Thyroid gland (tissue), 4 donors: ENCODE data around the gene MFGE8.

Experiments used
- POLR2A ChIP-seq, 2 donors: fragments of 450-650 bp; IDR thresholded peaks; one replicate each; pipeline ENCODE4 v1.6.1; 2017; ENCODE audit warnings: antibody characterized with exemption in 2 of 2, mild to moderate bottlenecking in 2 of 2, moderate library complexity in 1 of 2
- TF ChIP-seq, protein P1 (sequence below), 6 experiments: fragments of 200-600 bp in 3 of 6; fragments of 450-650 bp in 3 of 6; sonication (generic) in 3 of 6; IDR thresholded peaks; one replicate each; pipeline ENCODE4 v1.5.1; 2016 to 2019; ENCODE audit warnings: antibody characterized with exemption in 6 of 6, mild to moderate bottlenecking in 2 of 6, inconsistent platforms in 1 of 6, moderate library complexity in 1 of 6

DNA sequence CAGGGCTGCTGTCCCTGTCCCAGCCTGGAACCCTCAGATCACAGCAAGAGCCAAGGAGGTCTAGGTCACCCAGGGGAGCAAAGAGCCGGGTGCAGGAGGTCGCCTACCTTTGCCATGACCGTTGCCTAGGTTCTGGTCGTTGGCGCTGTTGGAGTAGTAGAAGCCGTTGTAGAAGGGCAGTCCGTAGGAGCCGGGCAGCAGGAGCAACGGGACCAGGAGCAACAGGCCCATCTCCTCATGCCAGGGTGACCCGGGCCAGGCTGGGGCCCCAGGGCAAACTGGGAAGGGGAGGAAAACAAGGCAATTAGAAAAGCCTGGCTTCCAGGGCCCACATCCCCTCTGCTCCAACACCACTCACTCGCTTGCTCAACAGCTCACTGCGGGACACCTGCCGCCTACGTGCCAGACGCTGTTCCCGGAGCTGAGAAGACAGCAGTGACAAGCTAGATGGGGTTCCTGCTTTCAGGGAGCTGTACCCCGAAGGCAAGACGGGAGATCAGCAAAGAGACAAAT lies 26.1 kb downstream of the MFGE8 start:
- TF ChIP-seq, protein P1, sequence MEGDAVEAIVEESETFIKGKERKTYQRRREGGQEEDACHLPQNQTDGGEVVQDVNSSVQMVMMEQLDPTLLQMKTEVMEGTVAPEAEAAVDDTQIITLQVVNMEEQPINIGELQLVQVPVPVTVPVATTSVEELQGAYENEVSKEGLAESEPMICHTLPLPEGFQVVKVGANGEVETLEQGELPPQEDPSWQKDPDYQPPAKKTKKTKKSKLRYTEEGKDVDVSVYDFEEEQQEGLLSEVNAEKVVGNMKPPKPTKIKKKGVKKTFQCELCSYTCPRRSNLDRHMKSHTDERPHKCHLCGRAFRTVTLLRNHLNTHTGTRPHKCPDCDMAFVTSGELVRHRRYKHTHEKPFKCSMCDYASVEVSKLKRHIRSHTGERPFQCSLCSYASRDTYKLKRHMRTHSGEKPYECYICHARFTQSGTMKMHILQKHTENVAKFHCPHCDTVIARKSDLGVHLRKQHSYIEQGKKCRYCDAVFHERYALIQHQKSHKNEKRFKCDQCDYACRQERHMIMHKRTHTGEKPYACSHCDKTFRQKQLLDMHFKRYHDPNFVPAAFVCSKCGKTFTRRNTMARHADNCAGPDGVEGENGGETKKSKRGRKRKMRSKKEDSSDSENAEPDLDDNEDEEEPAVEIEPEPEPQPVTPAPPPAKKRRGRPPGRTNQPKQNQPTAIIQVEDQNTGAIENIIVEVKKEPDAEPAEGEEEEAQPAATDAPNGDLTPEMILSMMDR (IDR thresholded peaks at IDR 0.05), result no peak
- TF ChIP-seq POLR2A (IDR thresholded peaks at IDR 0.05), result no peak
